WI38 (cell line): ENCODE measurements around the gene TMEM164.

Source experiments
- H3K4me3 ChIP-seq: 2 replicates; pipeline ENCODE4 v1.5.1; 2011; ENCODE audit warnings: low read depth, mild to moderate bottlenecking, control low read depth, low read length
- CTCF ChIP-seq: IDR thresholded peaks from 2 replicates; pipeline ENCODE4 v1.5.1; 2012; ENCODE audit warnings: low read depth, mild to moderate bottlenecking, control low read depth, low read length

TMEM164 gene

DNA sequence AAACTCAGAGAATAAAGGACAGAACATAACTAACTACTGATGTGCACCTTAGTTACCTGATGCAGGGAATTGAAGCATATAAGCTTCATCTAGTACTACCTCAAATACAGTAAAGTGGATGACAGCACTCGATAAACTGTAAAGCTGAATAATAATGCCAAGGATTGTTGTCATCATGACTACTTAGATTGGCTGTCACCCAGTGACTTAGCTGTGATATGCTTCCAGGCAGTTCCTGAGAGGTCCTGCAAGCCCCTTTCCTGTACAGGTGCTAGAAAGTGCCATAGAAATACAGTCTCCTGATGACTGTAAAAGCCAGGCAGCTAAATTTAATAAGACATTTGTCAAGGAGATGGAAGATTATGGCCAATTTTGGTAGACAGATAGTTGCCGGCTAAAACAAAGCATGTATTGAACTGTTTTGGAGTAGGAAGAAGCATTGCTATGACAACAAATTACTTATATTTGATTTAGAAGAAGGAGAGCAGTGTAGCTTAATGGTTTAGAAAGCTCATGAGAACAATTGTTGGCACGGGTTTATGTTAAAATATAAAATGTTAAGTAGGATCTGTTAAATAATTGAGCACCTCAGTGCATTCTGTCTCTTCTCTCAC is 29.7 kb downstream of the TMEM164 start:
- no peak overlapping the region for H3K4me3 ChIP-seq
- no peak for TF ChIP-seq CTCF

DNA sequence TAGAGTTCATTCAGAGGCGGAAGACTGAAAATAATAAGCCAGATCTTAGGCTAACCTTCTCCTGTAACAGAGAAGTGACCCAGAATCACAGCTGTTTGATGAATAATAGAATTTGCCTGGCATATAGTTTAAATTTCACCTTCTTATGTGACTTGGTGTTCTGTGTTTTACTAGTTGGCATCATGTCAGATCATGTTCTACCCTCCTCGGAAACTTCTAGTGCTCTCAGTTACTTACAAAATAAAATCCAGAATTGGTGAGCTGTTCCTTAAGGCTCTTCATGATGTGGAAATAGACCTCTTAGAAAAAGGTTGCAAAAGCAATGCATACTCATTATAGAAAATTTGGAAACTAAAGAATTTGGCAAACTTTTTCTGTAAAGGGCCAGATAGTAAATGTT is 31.1 kb downstream of the TMEM164 start:
- no peak for TF ChIP-seq CTCF
- H3K4me3 ChIP-seq: no peak overlapping the region

DNA sequence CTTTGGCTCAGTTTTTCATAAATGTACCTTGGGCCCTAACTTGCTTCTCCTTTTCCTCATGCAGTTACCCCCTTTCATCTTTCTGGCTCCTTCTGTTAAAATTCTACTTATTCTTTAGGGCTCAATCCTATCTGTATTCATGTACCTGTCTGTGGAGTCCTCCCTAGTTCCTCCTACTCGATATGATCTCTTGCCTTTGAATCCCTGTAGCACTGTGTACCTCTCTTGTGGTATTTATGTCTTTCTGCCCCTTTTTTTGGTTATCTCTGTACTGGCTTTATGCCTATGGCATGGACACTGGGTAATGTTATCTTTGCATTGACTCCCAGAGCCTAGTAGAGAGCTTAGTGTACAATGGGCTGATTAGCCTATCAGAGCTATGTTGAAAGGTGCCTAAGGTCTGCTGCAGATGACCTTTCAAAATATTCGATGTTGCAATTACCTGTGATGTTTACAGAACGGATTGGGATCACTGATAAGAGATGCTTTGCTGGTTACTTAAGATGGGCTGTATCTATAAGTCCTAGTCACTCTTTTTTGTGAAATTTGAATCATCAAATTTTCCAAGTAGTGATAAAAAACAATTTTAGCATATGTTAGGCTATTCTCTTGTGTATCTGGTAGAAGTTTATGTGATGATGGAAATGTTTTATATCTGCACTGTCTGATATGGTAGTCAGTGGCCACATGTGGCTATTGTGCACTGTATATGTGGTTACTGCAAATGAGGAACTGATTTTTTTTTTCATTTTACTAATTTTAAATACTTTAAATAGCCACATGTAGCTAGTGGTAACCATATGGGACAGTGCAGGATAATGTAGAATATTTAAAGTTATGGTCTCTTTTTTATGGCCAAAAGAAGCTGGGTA is 33.5 kb downstream of the TMEM164 start:
- no peak overlapping the region for H3K4me3 ChIP-seq
- TF ChIP-seq CTCF: no peak

DNA sequence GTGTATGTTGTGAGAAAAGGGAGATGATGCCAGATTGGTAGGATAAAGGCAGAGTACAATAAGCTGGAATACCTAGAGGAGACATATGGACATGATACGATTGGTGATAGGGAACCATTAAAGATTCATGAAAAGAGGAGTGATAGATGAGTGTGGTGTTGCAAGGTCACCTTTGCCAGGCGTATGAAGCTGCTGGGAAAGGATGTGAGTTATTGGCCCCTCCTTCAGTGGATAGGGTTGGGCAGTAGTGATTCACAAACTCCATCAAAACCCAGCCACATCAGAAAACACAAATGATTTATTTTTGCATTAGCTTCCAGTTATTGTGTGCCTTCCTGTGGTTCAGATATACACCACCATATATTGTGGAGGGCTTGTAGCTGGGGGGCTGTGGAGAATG is 34.3 kb downstream of the TMEM164 start:
- H3K4me3 ChIP-seq: no peak overlapping the region
- TF ChIP-seq CTCF: no peak

DNA sequence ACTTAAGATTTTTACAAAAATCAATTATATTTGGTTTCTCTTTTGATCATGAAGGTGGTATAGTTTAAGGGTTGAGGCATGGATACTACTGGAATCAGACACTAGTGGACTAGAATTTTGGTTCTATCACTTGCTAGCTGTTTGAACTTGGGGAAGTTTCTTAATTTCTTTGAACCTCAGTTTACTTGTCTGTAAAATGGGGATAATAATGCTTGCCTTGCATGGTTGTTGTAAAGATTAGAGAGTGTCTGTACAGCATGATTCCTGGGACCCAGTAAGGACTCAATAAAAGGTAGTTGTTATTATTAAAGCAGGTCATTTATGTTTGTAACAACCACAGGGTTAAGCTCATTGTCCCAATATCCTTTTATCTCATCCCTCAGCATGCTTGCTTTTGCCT is 36.0 kb downstream of the TMEM164 start:
- no peak overlapping the region for H3K4me3 ChIP-seq
- TF ChIP-seq CTCF: no peak

DNA sequence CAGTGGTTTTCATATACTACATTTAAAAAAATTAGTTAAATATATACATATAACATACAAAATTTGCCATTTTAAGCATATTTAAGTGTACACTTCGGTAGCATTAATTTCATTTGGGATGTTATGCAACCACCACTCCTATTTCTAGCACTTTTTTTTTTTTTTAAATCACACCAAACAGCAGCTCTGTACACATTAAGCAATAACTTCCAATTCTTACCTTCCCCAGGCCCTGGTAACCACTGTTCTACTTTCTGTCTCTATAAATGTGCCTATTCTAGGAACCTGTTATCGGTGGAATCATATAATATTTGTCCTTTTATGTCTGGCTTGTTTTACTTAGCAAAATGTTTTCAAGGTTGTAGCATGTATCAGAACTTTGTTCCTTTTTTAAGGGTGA is 39.1 kb downstream of the TMEM164 start:
- H3K4me3 ChIP-seq: no peak overlapping the region
- no peak for TF ChIP-seq CTCF

DNA sequence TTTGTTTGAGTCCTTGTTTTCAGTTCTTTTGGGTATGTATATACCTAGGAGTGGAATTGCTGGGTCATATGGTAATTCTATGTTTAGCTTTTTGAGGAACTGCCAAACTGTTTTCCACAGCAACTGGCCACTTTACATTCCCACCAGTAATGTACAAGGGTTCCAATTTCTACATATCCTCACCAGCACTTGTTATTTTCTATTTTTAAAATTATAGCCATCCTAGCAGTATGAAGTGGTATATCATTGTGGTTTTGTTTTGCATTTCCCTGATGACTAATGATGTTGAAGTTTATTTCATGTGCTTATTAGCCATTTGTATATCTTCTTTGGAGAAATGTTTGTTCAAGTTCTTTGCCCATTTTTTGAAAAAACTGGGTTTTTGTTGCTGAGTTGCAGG is 39.6 kb downstream of the TMEM164 start:
- no peak overlapping the region for H3K4me3 ChIP-seq
- TF ChIP-seq CTCF: no peak
